SU-DHL-6 (cell line): ENCODE measurements around the gene CBL.

Experiments used
- H2AFZ ChIP-seq: fragments of 200-600 bp; sonication (generic); 2 replicates; pipeline ENCODE4 v1.6.1; 2014; ENCODE audit warnings: low read depth, mild to moderate bottlenecking, moderate library complexity, mixed read lengths, antibody characterized with exemption, low read length; ENCODE audit not compliant: severe bottlenecking
- H3F3A ChIP-seq: fragments of 200-600 bp; shearing (Covaris generic); 2 replicates; pipeline ENCODE4 v1.6.0; 2016; ENCODE audit warnings: antibody characterized with exemption, mild to moderate bottlenecking; ENCODE audit not compliant: insufficient read depth
- H3K27ac ChIP-seq: fragments of 200-600 bp; sonication (generic); 2 replicates; pipeline ENCODE4 v1.5.1; 2016; ENCODE audit warnings: low read depth, mild to moderate bottlenecking, low read length, moderate library complexity, mixed read lengths
- H3K27me3 ChIP-seq: fragments of 200-600 bp; sonication (generic), shearing (Covaris generic); 2 replicates; pipeline ENCODE4 v1.6.0; 2014; ENCODE audit warnings: mild to moderate bottlenecking, low read length
- H3K36me3 ChIP-seq: fragments of 200-600 bp; sonication (generic); 2 replicates; pipeline ENCODE4 v1.6.1; 2014; ENCODE audit warnings: mild to moderate bottlenecking, low read length, mixed read lengths
- H3K4me2 ChIP-seq: fragments of 300-600, 200-600 bp; shearing (Covaris generic), sonication (generic); 2 replicates; pipeline ENCODE4 v1.6.0; 2014; ENCODE audit warnings: low read length, low read depth, mild to moderate bottlenecking; ENCODE audit not compliant: poor library complexity, severe bottlenecking
- H3K4me3 ChIP-seq: fragments of 200-600 bp; sonication (generic); 2 replicates; pipeline ENCODE4 v1.5.1; 2014; ENCODE audit warnings: antibody characterized with exemption, low read length, mild to moderate bottlenecking, mixed read lengths; ENCODE audit not compliant: insufficient read depth, poor library complexity, severe bottlenecking
- H3K79me2 ChIP-seq: fragments of 200-600 bp; sonication (generic); 2 replicates; pipeline ENCODE4 v1.6.1; 2014; ENCODE audit warnings: mild to moderate bottlenecking, low read length, moderate library complexity; ENCODE audit not compliant: insufficient read depth
- H3K9ac ChIP-seq: fragments of 200-600 bp; sonication (generic); 2 replicates; pipeline ENCODE4 v1.7.0; 2014; ENCODE audit warnings: mild to moderate bottlenecking, low read length
- H3K9me2 ChIP-seq: fragments of 200-600 bp; sonication (generic); replicated peaks from 2 replicates; pipeline ENCODE4 v1.6.1; 2014; ENCODE audit warnings: low read length; ENCODE audit not compliant: insufficient read depth
- H3K9me3 ChIP-seq: fragments of 200-600 bp; sonication (generic); 2 replicates; pipeline ENCODE4 v1.6.1; 2014; ENCODE audit warnings: low read length, mixed read lengths; ENCODE audit not compliant: insufficient read depth
- H4K20me1 ChIP-seq: fragments of 200-600 bp; sonication (generic); 2 replicates; pipeline ENCODE4 v1.6.1; 2014; ENCODE audit warnings: low read depth, mild to moderate bottlenecking, antibody characterized with exemption, low read length, moderate library complexity, mixed read lengths
- EZH2phosphoT487 ChIP-seq: fragments of 200-600 bp; sonication (generic), shearing (Covaris generic); conservative IDR thresholded peaks from 2 replicates; pipeline ENCODE4 v1.6.1; 2018; ENCODE audit warnings: mild to moderate bottlenecking, antibody characterized with exemption, low read length, moderate library complexity, mixed read lengths
- TF ChIP-seq, protein P1 (sequence below): fragments of 200-600 bp; sonication (generic); IDR thresholded peaks from one replicate; pipeline ENCODE4 v1.5.1; 2017; ENCODE audit warnings: antibody characterized with exemption, mild to moderate bottlenecking, low read length, moderate library complexity; ENCODE audit not compliant: insufficient read depth, poor library complexity, severe bottlenecking

CBL gene

DNA sequence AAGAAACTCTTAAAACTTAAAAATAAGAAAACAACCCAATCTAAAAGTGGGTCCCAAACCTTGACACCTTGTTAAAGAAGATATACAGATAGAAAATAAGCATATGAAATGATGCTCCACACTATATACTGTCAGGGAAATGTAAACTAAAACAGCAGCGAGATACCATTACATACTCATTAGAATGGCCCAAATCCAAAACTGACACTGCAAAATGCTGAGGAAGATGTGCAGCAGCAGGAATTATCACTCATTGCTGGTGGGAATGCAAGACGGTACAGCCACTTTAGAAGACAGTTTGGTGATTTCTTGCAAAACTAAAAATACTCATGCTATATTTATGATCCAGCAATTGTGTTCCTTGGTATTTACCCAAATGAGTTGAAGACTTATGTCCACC, 123.2 kb downstream of the CBL start:
- Histone ChIP-seq H3K4me2 (no peak overlapping the region), H2AFZ (no peak overlapping the region), H3K9me2 (no peaks in the 10 kb centered on the region), H3K9me3 (no peaks in the 10 kb centered on the region), H3F3A (peaks cover 4% of the 10 kb centered on the region; the same call in 1 of the 2 replicates), H3K27ac (no peak overlapping the region), H3K79me2 (no peaks in the 10 kb centered on the region), H3K27me3 (no peaks in the 10 kb centered on the region), H3K4me3 (no peak overlapping the region), H4K20me1 (no peaks in the 10 kb centered on the region), H3K9ac (no peak overlapping the region), H3K36me3 (no peaks in the 10 kb centered on the region)
- no peak for TF ChIP-seq EZH2phosphoT487
- TF ChIP-seq, protein P1, sequence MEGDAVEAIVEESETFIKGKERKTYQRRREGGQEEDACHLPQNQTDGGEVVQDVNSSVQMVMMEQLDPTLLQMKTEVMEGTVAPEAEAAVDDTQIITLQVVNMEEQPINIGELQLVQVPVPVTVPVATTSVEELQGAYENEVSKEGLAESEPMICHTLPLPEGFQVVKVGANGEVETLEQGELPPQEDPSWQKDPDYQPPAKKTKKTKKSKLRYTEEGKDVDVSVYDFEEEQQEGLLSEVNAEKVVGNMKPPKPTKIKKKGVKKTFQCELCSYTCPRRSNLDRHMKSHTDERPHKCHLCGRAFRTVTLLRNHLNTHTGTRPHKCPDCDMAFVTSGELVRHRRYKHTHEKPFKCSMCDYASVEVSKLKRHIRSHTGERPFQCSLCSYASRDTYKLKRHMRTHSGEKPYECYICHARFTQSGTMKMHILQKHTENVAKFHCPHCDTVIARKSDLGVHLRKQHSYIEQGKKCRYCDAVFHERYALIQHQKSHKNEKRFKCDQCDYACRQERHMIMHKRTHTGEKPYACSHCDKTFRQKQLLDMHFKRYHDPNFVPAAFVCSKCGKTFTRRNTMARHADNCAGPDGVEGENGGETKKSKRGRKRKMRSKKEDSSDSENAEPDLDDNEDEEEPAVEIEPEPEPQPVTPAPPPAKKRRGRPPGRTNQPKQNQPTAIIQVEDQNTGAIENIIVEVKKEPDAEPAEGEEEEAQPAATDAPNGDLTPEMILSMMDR, result no peak

DNA sequence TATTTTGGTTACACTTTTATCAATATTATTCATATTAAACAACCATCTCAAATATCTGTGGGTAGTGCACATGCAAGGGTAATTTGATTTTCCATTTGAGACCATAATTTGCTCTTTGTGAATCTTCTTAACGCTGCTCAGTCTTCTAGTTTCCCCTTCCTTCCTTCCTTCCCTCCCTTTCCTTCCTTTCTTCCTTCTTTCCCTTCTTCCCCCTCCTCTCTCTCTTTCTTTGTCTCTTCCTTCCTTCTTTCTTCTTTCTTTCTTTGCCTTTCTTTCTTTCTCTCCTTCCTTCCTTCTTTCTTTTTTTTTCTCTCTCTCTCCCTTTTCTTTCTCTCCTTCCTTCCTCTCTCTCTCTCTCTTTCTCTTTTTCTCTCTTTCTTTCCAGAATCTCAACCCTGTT, 124.1 kb downstream of the CBL start:
- Histone ChIP-seq H3K9me2 (no peaks in the 10 kb centered on the region), H3F3A (peaks cover 4% of the 10 kb centered on the region; the same call in 1 of the 2 replicates), H3K79me2 (peaks cover 6% of the 10 kb centered on the region; the same call in 1 of the 2 replicates), H3K9me3 (no peaks in the 10 kb centered on the region), H3K27me3 (no peaks in the 10 kb centered on the region), H3K27ac (no peak overlapping the region), H4K20me1 (no peaks in the 10 kb centered on the region), H3K4me2 (no peak overlapping the region), H3K9ac (no peak overlapping the region), H3K4me3 (no peak overlapping the region), H3K36me3 (no peaks in the 10 kb centered on the region), H2AFZ (no peak overlapping the region)
- no peak for TF ChIP-seq EZH2phosphoT487
- TF ChIP-seq, protein P1, result no peak

DNA sequence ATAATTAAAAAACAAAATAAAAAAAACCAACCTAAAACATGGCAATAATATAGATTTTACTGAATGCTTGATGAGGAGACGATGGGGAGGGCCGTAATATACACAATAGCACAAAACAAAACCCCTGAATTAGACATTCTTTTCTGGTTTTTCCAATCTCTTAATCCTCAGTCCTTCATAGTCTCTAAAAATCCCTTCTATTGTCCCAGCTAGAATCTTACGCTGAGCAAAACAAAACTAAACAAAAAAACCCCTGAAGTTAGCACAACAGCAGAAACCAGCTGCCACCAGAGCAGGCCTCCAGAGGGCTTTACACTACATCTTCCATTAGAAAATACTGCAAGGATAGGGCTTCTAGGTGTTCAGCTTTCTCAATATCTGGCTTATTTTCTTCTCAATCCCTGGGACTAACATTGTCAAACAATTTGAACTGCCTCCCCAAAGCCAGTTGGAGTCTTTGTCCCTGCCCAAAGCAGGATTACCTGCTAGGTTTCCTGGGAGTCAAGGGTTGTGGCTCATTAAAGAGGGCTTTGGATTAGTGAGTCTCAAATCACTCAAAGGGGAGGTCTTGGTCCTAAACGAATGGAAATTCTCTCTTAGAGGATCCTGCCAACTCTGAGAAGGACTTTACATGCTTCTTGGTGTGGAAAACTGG, 126.1 kb downstream of the CBL start:
- Histone ChIP-seq H3K9me3 (no peaks in the 10 kb centered on the region), H3K4me2 (no peak overlapping the region), H2AFZ (no peak overlapping the region)

More for the DNA sequence above, 126.1 kb downstream of the CBL start:
- H4K20me1 ChIP-seq, result no peaks in the 10 kb centered on the region
- H3K27me3 ChIP-seq, result no peaks in the 10 kb centered on the region
- peaks cover 4% of the 10 kb centered on the region; the same call in 1 of the 2 replicates for H3F3A ChIP-seq
- H3K36me3 ChIP-seq, result no peaks in the 10 kb centered on the region
- H3K4me3 ChIP-seq, result no peak overlapping the region
- TF ChIP-seq, protein P1, result no peak
- no peak for TF ChIP-seq EZH2phosphoT487
- H3K9me2 ChIP-seq, result no peaks in the 10 kb centered on the region
- peaks cover 6% of the 10 kb centered on the region; the same call in 1 of the 2 replicates for H3K79me2 ChIP-seq
- H3K9ac ChIP-seq, result no peak overlapping the region
- H3K27ac ChIP-seq, result no peak overlapping the region
